WTC11 (cell line): Measurements from ENCODE around the gene SIX2. TPM values are rescaled to one million over a fixed set of nuclear protein-coding genes. Genes with fewer than 3 reads are reported as not detected.

Source experiments
- ATAC-seq: fragments of 200-7000 bp; cut with Tn5 transposase; 2 replicates; pipeline ENCODE4 v1.10.0; 2021; ENCODE audit warnings: mild to moderate bottlenecking, moderate library complexity
- CTCF ChIA-PET: fragments of 300-600 bp; sonication (Branson Sonifier 250); formaldehyde crosslinking; loops from one replicate; lab custom pipeline; 2021; ENCODE audit warnings: antibody characterized with exemption; lab: Charles Lee
- POLR2A ChIA-PET: fragments of 350-600 bp; sonication (Branson Sonifier 250); formaldehyde crosslinking; loops from one replicate; lab custom pipeline; 2021; ENCODE audit warnings: antibody characterized with exemption; lab: Charles Lee
- DNase-seq: peaks from one replicate; pipeline ENCODE4 v3.0.0; 2021; ENCODE audit warnings: low spot score
- H3K27ac Mint-ChIP-seq: 2 replicates; pipeline ENCODE4 v1.8.0; 2021; ENCODE audit warnings: mixed read lengths
- H3K27me3 Mint-ChIP-seq: 2 replicates; pipeline ENCODE4 v1.8.0; 2021; ENCODE audit warnings: low read depth, mild to moderate bottlenecking, moderate library complexity, mixed read lengths
- H3K36me3 Mint-ChIP-seq: 2 replicates; pipeline ENCODE4 v1.8.0; 2021; ENCODE audit warnings: mixed read lengths
- H3K4me1 Mint-ChIP-seq: 2 replicates; pipeline ENCODE4 v1.8.0; 2022; ENCODE audit warnings: mixed read lengths
- H3K4me3 Mint-ChIP-seq: 2 replicates; pipeline ENCODE4 v1.8.0; 2021; ENCODE audit warnings: mild to moderate bottlenecking, moderate library complexity, mixed read lengths
- H3K9me3 Mint-ChIP-seq: 2 replicates; pipeline ENCODE4 v1.8.0; 2021; ENCODE audit warnings: mixed read lengths
- FOXP1 ChIP-seq: sonication (generic); formaldehyde crosslinking; IDR thresholded peaks from 2 replicates; pipeline ENCODE4 v1.8.0; 2022; ENCODE audit warnings: missing genetic modification reagents, mild to moderate bottlenecking, moderate library complexity, borderline replicate concordance
- HMGA2 ChIP-seq: fragments of 250-450 bp; sonication (Bioruptor Pico); IDR thresholded peaks from 2 replicates; pipeline ENCODE4 v1.4.0; 2021; ENCODE audit warnings: mild to moderate bottlenecking, moderate library complexity
- JUN ChIP-seq: sonication (generic); formaldehyde crosslinking; IDR thresholded peaks from 2 replicates; pipeline ENCODE4 v1.8.0; 2023; ENCODE audit warnings: mild to moderate bottlenecking, missing genetic modification reagents
- MYBL2 ChIP-seq: sonication (generic); formaldehyde crosslinking; IDR thresholded peaks from 2 replicates; pipeline ENCODE4 v1.8.1; 2023; ENCODE audit warnings: mild to moderate bottlenecking, moderate library complexity, missing genetic modification reagents
- TCF7 ChIP-seq: sonication (generic); formaldehyde crosslinking; IDR thresholded peaks from 2 replicates; pipeline ENCODE4 v1.8.0; 2022; ENCODE audit warnings: mild to moderate bottlenecking, low read depth, missing genetic modification reagents, moderate library complexity
- ZNF121 ChIP-seq: sonication (generic); formaldehyde crosslinking; IDR thresholded peaks from 2 replicates; pipeline ENCODE4 v1.8.0; 2023; ENCODE audit warnings: missing genetic modification reagents
- ZNF138 ChIP-seq: sonication (generic); formaldehyde crosslinking; conservative IDR thresholded peaks from 2 replicates; pipeline ENCODE4 v1.8.1; 2022; ENCODE audit warnings: mild to moderate bottlenecking, moderate library complexity, missing genetic modification reagents
- ZNF423 ChIP-seq: fragments of 250-450 bp; sonication (Bioruptor Pico); IDR thresholded peaks from 2 replicates; pipeline ENCODE4 v2.1.2; 2022; ENCODE audit warnings: mild to moderate bottlenecking, moderate library complexity
- total RNA-seq: library from RNA; stranded (reverse); gene quantifications from 3 replicates; pipeline ENCODE4 v1.2.3, GENCODE V29; 2021
- TF ChIP-seq, protein P1 (sequence below): sonication (generic); formaldehyde crosslinking; IDR thresholded peaks from 2 replicates; pipeline ENCODE4 v1.8.0; 2023; ENCODE audit warnings: missing genetic modification reagents, mild to moderate bottlenecking, borderline replicate concordance
- TF ChIP-seq, protein P2 (sequence below): sonication (generic); formaldehyde crosslinking; conservative IDR thresholded peaks from 2 replicates; pipeline ENCODE4 v1.8.1; 2023; ENCODE audit warnings: mild to moderate bottlenecking, low read depth, missing genetic modification reagents, moderate library complexity
- TF ChIP-seq, protein P3 (sequence below): sonication (generic); formaldehyde crosslinking; IDR thresholded peaks from 2 replicates; pipeline ENCODE4 v1.8.0; 2022; ENCODE audit warnings: mild to moderate bottlenecking, missing genetic modification reagents
- TF ChIP-seq, protein P4 (sequence below): sonication (generic); formaldehyde crosslinking; IDR thresholded peaks from 2 replicates; pipeline ENCODE4 v1.8.1; 2022; ENCODE audit warnings: mild to moderate bottlenecking, moderate library complexity, missing genetic modification reagents
- TF ChIP-seq, protein P5 (sequence below): sonication (generic); formaldehyde crosslinking; IDR thresholded peaks from 2 replicates; pipeline ENCODE4 v1.8.0; 2022; ENCODE audit warnings: missing genetic modification reagents
- TF ChIP-seq, protein P6 (sequence below): sonication (generic); formaldehyde crosslinking; IDR thresholded peaks from 2 replicates; pipeline ENCODE4 v1.8.0; 2022; ENCODE audit warnings: mild to moderate bottlenecking, missing genetic modification reagents

The SIX2 gene
- total RNA-seq, 1 experiment from 2014 or later, result 1.7 TPM

DNA sequence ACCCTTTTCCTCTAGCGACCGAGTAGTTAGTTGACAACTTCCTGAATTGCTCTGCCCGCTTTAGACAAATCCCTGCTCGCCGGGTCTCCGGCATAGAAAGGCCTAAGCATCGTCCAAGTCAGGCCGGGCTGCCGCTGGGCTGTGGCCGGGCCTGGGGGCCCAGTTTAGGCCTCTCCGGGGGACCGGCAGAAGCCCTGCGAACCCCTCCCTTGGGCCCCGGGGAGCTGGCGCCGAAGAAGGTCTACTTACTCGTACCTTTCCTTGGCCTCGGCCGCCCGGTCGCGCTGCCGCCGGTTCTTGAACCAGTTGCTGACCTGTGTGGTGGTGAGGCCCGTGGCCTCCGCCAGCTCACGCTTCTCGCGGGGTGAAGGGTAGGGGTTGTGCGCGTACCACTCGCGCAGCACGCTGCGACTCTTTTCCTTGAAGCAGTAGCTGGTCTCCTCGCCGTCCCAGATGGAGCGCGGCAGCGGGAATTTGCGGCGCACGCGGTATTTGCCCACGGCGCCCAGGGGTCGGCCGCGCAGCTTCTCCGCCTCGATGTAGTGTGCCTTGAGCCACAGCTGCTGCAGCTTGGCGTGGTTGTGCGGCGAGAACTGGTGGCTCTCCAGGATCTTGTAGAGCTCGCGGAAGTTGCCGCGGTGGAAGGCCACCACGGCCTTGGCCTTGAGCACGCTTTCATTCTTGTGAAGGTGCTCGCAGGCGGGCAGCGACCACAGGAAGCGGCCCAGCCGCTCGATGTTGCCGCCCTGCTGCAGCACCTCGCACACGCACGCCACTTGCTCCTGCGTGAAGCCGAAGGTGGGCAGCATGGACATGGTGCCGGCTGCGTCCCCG lies 739 bp downstream of the SIX2 start:
- Mint-ChIP-seq H3K9me3 (no peaks in the 10 kb centered on the region), H3K4me1 (peaks cover 53% of the 10 kb centered on the region), H3K4me3 (peak overlapping the region; percentile 64), H3K27ac (no peak overlapping the region), H3K36me3 (0 out of 2 replicates have a peak, but pooled peaks cover 2% of the 10 kb centered on the region), H3K27me3 (peaks cover 97% of the 10 kb centered on the region)
- ChIA-PET CTCF (interaction anchor here (0.7 to 7.3 kb wide), 11 partner anchors 7 to 487 kb away, joined by 3 to 113 read pairs (median 4); no protein-coding TSS in a partner anchor), POLR2A (interaction anchor here (0.6 kb wide), 1 partner anchor 137 kb away, joined by 3 read pairs; no protein-coding TSS in a partner anchor)
- TF ChIP-seq, protein P1, sequence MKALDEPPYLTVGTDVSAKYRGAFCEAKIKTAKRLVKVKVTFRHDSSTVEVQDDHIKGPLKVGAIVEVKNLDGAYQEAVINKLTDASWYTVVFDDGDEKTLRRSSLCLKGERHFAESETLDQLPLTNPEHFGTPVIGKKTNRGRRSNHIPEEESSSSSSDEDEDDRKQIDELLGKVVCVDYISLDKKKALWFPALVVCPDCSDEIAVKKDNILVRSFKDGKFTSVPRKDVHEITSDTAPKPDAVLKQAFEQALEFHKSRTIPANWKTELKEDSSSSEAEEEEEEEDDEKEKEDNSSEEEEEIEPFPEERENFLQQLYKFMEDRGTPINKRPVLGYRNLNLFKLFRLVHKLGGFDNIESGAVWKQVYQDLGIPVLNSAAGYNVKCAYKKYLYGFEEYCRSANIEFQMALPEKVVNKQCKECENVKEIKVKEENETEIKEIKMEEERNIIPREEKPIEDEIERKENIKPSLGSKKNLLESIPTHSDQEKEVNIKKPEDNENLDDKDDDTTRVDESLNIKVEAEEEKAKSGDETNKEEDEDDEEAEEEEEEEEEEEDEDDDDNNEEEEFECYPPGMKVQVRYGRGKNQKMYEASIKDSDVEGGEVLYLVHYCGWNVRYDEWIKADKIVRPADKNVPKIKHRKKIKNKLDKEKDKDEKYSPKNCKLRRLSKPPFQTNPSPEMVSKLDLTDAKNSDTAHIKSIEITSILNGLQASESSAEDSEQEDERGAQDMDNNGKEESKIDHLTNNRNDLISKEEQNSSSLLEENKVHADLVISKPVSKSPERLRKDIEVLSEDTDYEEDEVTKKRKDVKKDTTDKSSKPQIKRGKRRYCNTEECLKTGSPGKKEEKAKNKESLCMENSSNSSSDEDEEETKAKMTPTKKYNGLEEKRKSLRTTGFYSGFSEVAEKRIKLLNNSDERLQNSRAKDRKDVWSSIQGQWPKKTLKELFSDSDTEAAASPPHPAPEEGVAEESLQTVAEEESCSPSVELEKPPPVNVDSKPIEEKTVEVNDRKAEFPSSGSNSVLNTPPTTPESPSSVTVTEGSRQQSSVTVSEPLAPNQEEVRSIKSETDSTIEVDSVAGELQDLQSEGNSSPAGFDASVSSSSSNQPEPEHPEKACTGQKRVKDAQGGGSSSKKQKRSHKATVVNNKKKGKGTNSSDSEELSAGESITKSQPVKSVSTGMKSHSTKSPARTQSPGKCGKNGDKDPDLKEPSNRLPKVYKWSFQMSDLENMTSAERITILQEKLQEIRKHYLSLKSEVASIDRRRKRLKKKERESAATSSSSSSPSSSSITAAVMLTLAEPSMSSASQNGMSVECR (CRISPR knock-in tag), result 0 out of 2 replicates have a peak, but pooled peaks have one; percentile 31
- TF ChIP-seq MYBL2 (CRISPR knock-in tag), result no peak
- TF ChIP-seq FOXP1 (CRISPR knock-in tag), result peak; percentile 47; the same call in 1 of the 2 replicates
- TF ChIP-seq, protein P2, sequence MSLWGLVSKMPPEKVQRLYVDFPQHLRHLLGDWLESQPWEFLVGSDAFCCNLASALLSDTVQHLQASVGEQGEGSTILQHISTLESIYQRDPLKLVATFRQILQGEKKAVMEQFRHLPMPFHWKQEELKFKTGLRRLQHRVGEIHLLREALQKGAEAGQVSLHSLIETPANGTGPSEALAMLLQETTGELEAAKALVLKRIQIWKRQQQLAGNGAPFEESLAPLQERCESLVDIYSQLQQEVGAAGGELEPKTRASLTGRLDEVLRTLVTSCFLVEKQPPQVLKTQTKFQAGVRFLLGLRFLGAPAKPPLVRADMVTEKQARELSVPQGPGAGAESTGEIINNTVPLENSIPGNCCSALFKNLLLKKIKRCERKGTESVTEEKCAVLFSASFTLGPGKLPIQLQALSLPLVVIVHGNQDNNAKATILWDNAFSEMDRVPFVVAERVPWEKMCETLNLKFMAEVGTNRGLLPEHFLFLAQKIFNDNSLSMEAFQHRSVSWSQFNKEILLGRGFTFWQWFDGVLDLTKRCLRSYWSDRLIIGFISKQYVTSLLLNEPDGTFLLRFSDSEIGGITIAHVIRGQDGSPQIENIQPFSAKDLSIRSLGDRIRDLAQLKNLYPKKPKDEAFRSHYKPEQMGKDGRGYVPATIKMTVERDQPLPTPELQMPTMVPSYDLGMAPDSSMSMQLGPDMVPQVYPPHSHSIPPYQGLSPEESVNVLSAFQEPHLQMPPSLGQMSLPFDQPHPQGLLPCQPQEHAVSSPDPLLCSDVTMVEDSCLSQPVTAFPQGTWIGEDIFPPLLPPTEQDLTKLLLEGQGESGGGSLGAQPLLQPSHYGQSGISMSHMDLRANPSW (CRISPR knock-in tag), result no peak
- TF ChIP-seq, protein P3, sequence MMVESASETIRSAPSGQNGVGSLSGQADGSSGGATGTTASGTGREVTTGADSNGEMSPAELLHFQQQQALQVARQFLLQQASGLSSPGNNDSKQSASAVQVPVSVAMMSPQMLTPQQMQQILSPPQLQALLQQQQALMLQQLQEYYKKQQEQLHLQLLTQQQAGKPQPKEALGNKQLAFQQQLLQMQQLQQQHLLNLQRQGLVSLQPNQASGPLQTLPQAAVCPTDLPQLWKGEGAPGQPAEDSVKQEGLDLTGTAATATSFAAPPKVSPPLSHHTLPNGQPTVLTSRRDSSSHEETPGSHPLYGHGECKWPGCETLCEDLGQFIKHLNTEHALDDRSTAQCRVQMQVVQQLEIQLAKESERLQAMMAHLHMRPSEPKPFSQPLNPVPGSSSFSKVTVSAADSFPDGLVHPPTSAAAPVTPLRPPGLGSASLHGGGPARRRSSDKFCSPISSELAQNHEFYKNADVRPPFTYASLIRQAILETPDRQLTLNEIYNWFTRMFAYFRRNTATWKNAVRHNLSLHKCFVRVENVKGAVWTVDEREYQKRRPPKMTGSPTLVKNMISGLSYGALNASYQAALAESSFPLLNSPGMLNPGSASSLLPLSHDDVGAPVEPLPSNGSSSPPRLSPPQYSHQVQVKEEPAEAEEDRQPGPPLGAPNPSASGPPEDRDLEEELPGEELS (CRISPR knock-in tag), result no peak
- no peak for TF ChIP-seq ZNF423 (CRISPR knock-in tag)
- TF ChIP-seq ZNF121 (CRISPR knock-in tag), result no peak
- TF ChIP-seq ZNF138 (CRISPR knock-in tag), result no peak
- TF ChIP-seq, protein P4, sequence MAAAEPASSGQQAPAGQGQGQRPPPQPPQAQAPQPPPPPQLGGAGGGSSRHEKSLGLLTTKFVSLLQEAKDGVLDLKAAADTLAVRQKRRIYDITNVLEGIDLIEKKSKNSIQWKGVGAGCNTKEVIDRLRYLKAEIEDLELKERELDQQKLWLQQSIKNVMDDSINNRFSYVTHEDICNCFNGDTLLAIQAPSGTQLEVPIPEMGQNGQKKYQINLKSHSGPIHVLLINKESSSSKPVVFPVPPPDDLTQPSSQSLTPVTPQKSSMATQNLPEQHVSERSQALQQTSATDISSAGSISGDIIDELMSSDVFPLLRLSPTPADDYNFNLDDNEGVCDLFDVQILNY (CRISPR knock-in tag), result 0 out of 2 replicates have a peak, but pooled peaks have one; percentile 2
- TF ChIP-seq, protein P5, sequence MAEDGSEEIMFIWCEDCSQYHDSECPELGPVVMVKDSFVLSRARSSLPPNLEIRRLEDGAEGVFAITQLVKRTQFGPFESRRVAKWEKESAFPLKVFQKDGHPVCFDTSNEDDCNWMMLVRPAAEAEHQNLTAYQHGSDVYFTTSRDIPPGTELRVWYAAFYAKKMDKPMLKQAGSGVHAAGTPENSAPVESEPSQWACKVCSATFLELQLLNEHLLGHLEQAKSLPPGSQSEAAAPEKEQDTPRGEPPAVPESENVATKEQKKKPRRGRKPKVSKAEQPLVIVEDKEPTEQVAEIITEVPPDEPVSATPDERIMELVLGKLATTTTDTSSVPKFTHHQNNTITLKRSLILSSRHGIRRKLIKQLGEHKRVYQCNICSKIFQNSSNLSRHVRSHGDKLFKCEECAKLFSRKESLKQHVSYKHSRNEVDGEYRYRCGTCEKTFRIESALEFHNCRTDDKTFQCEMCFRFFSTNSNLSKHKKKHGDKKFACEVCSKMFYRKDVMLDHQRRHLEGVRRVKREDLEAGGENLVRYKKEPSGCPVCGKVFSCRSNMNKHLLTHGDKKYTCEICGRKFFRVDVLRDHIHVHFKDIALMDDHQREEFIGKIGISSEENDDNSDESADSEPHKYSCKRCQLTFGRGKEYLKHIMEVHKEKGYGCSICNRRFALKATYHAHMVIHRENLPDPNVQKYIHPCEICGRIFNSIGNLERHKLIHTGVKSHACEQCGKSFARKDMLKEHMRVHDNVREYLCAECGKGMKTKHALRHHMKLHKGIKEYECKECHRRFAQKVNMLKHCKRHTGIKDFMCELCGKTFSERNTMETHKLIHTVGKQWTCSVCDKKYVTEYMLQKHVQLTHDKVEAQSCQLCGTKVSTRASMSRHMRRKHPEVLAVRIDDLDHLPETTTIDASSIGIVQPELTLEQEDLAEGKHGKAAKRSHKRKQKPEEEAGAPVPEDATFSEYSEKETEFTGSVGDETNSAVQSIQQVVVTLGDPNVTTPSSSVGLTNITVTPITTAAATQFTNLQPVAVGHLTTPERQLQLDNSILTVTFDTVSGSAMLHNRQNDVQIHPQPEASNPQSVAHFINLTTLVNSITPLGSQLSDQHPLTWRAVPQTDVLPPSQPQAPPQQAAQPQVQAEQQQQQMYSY (CRISPR knock-in tag), result no peak
- no peak for TF ChIP-seq TCF7 (CRISPR knock-in tag)
- TF ChIP-seq JUN (CRISPR knock-in tag), result no peak
- TF ChIP-seq, protein P6, sequence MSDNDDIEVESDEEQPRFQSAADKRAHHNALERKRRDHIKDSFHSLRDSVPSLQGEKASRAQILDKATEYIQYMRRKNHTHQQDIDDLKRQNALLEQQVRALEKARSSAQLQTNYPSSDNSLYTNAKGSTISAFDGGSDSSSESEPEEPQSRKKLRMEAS, result 0 out of 2 replicates have a peak, but pooled peaks have one; percentile 42
- no peak for TF ChIP-seq HMGA2 (CRISPR knock-in tag)
- no peak for ATAC-seq
- DNase-seq, result peak; percentile 49
